Measurements from ENCODE around the gene RFX3.

RFX3 gene

GRCh38 chr9:3567988-3568387 lies 42.2 kb upstream of the RFX3 start:
- no peaks in the 10 kb centered on the region for H3K27me3 ChIP-seq (ENCODE audit: insufficient read depth, low read length)
- no peaks in the 10 kb centered on the region for H3K79me2 ChIP-seq (ENCODE audit: insufficient read depth, low read length)
- H3K4me1 ChIP-seq (ENCODE audit: insufficient read depth, low read length, severe bottlenecking), result no peaks in the 10 kb centered on the region
- H3K9me3 ChIP-seq (ENCODE audit: low read length), result no peaks in the 10 kb centered on the region
- no peak for TF ChIP-seq CTCF (IDR thresholded peaks at IDR 0.05; ENCODE audit: low read length)
- TF ChIP-seq EZH2 (IDR thresholded peaks at IDR 0.05; ENCODE audit: borderline replicate concordance, low read length), result no peak
- H2AFZ ChIP-seq (ENCODE audit: low read length), result no peak overlapping the region
- no peak overlapping the region for H3K4me3 ChIP-seq (ENCODE audit: low read depth, low read length, poor library complexity, severe bottlenecking)
- H4K20me1 ChIP-seq (ENCODE audit: insufficient read depth, low read length), result no peaks in the 10 kb centered on the region
- no peak overlapping the region for H3K4me2 ChIP-seq (ENCODE audit: low read length)
- H3K9me2 ChIP-seq (ENCODE audit: low read depth, low read length), result no peaks in the 10 kb centered on the region
- no peak overlapping the region for H3K27ac ChIP-seq (ENCODE audit: low read depth, low read length, poor library complexity, severe bottlenecking)
- no peaks in the 10 kb centered on the region for H3F3A ChIP-seq (ENCODE audit: insufficient read depth, low read length)
- H3K9ac ChIP-seq (ENCODE audit: low read length), result no peak overlapping the region
- H3K36me3 ChIP-seq (ENCODE audit: insufficient read depth, low read length), result no peaks in the 10 kb centered on the region

- H3K4me1 ChIP-seq (ENCODE audit: insufficient read depth, low read length, severe bottlenecking), result no peaks in the 10 kb centered on the region
- no peak overlapping the region for H3K4me2 ChIP-seq (ENCODE audit: low read length)
- H3F3A ChIP-seq (ENCODE audit: insufficient read depth, low read length), result no peaks in the 10 kb centered on the region
- no peak overlapping the region for H2AFZ ChIP-seq (ENCODE audit: low read length)
- TF ChIP-seq CTCF (IDR thresholded peaks at IDR 0.05; ENCODE audit: low read length), result no peak
- no peak for TF ChIP-seq EZH2 (IDR thresholded peaks at IDR 0.05; ENCODE audit: borderline replicate concordance, low read length)
- H3K4me3 ChIP-seq (ENCODE audit: low read depth, low read length, poor library complexity, severe bottlenecking), result no peak overlapping the region
- H3K27ac ChIP-seq (ENCODE audit: low read depth, low read length, poor library complexity, severe bottlenecking), result no peak overlapping the region
- H3K79me2 ChIP-seq (ENCODE audit: insufficient read depth, low read length), result no peaks in the 10 kb centered on the region
- H4K20me1 ChIP-seq (ENCODE audit: insufficient read depth, low read length), result no peaks in the 10 kb centered on the region
- H3K36me3 ChIP-seq (ENCODE audit: insufficient read depth, low read length), result no peaks in the 10 kb centered on the region; the same call in 1 of the 2 replicates
- no peak overlapping the region for H3K9ac ChIP-seq (ENCODE audit: low read length)
- H3K9me2 ChIP-seq (ENCODE audit: low read depth, low read length), result no peaks in the 10 kb centered on the region
- no peaks in the 10 kb centered on the region for H3K9me3 ChIP-seq (ENCODE audit: low read length)
- no peaks in the 10 kb centered on the region for H3K27me3 ChIP-seq (ENCODE audit: insufficient read depth, low read length)
Measured at GRCh38 chr9:3553076-3553765, 27.4 kb upstream of the RFX3 start.

GRCh38 chr9:3549225-3549624 lies 23.4 kb upstream of the RFX3 start:
- H3K4me1 ChIP-seq (ENCODE audit: insufficient read depth, low read length, severe bottlenecking), result no peaks in the 10 kb centered on the region
- no peak overlapping the region for H3K27ac ChIP-seq (ENCODE audit: low read depth, low read length, poor library complexity, severe bottlenecking)
- H3K4me2 ChIP-seq (ENCODE audit: low read length), result no peak overlapping the region
- no peak overlapping the region for H3K9ac ChIP-seq (ENCODE audit: low read length)
- no peaks in the 10 kb centered on the region for H4K20me1 ChIP-seq (ENCODE audit: insufficient read depth, low read length)
- no peaks in the 10 kb centered on the region for H3K79me2 ChIP-seq (ENCODE audit: insufficient read depth, low read length)
- no peak for TF ChIP-seq EZH2 (IDR thresholded peaks at IDR 0.05; ENCODE audit: borderline replicate concordance, low read length)
- TF ChIP-seq CTCF (IDR thresholded peaks at IDR 0.05; ENCODE audit: low read length), result no peak
- no peaks in the 10 kb centered on the region for H3K9me2 ChIP-seq (ENCODE audit: low read depth, low read length)
- no peak overlapping the region for H2AFZ ChIP-seq (ENCODE audit: low read length)
- H3K4me3 ChIP-seq (ENCODE audit: low read depth, low read length, poor library complexity, severe bottlenecking), result no peak overlapping the region
- no peaks in the 10 kb centered on the region for H3K27me3 ChIP-seq (ENCODE audit: insufficient read depth, low read length)
- no peaks in the 10 kb centered on the region; the same call in 1 of the 2 replicates for H3K36me3 ChIP-seq (ENCODE audit: insufficient read depth, low read length)
- H3K9me3 ChIP-seq (ENCODE audit: low read length), result no peaks in the 10 kb centered on the region
- H3F3A ChIP-seq (ENCODE audit: insufficient read depth, low read length), result no peaks in the 10 kb centered on the region

Data from OCI-LY1 (cell line).